GM12878 (cell line): ENCODE data around the gene DESI1.

Experiments
- CEBPB ChIP-seq, 2 experiments: fragments of 150-350 bp in 1 of 2; IDR thresholded peaks; 2 replicates each; pipeline ENCODE4 v1.6.1; 2012 to 2014; ENCODE audit warnings: low read depth in 2 of 2, low read length in 2 of 2, borderline replicate concordance in 1 of 2, inconsistent platforms in 1 of 2
- ELK1 ChIP-seq: IDR thresholded peaks from 2 replicates; pipeline ENCODE4 v1.6.1; 2012; ENCODE audit warnings: low read depth, low read length, improper control_type of control experiment
- EZH2 ChIP-seq: IDR thresholded peaks from 2 replicates; pipeline ENCODE4 v1.6.1; 2012; ENCODE audit warnings: low read depth, mild to moderate bottlenecking, control low read depth, inconsistent platforms, low read length, borderline replicate concordance; ENCODE audit not compliant: control insufficient read depth
- GABPA ChIP-seq: IDR thresholded peaks from 2 replicates; pipeline ENCODE4 v1.6.1; 2014; ENCODE audit warnings: antibody characterized with exemption, low read depth, mild to moderate bottlenecking, inconsistent platforms
- HDAC6 ChIP-seq: fragments of 200-600 bp; sonication (generic); IDR thresholded peaks from one replicate; pipeline ENCODE4 v1.8.0; 2017; ENCODE audit warnings: antibody characterized with exemption; ENCODE audit not compliant: unreplicated experiment
- JUND ChIP-seq: IDR thresholded peaks from 2 replicates; pipeline ENCODE4 v1.6.1; 2012; ENCODE audit warnings: low read depth, mild to moderate bottlenecking, low read length, improper control_type of control experiment, moderate library complexity
- KAT2A ChIP-seq: conservative IDR thresholded peaks from 2 replicates; pipeline ENCODE4 v1.6.1; 2011; ENCODE audit warnings: low read depth, low read length; ENCODE audit not compliant: control insufficient read depth
- POLR2A ChIP-seq: IDR thresholded peaks from 2 replicates; pipeline ENCODE4 v1.6.1; 2011; ENCODE audit warnings: low read depth, mild to moderate bottlenecking, low read length
- POLR2AphosphoS5 ChIP-seq: IDR thresholded peaks from 2 replicates; pipeline ENCODE4 v1.6.1; 2011; ENCODE audit warnings: mild to moderate bottlenecking, low read length, inconsistent platforms
- SMC3 ChIP-seq: IDR thresholded peaks from 2 replicates; pipeline ENCODE4 v1.6.1; 2011; ENCODE audit warnings: low read length, improper control_type of control experiment, borderline replicate concordance
- USF2 ChIP-seq: IDR thresholded peaks from 2 replicates; pipeline ENCODE4 v1.6.1; 2011; ENCODE audit warnings: low read depth, low read length, improper control_type of control experiment, borderline replicate concordance

- TF ChIP-seq POLR2A (no peak), USF2 (no peak), HDAC6 (no peak), SMC3 (no peak), JUND (no peak), CEBPB (IDR thresholded peaks at IDR 0.05; ENCODE audit: borderline replicate concordance in 1 of 2, low read depth in 2 of 2, low read length in 2 of 2) (no peak), POLR2AphosphoS5 (no peak), GABPA (no peak), EZH2 (no peak), KAT2A (no peak), ELK1 (no peak)
Observed at GRCh38 chr22:41551877-41552582, 68.8 kb downstream of the DESI1 start.
